SIG-M5 (cell line): ENCODE results near the gene LYST.
"Not testable (repeated sequence)": the region's sequence is repeated elsewhere in the genome, so short reads cannot be mapped to it uniquely, and the experiment has no call there.

Source experiments
- DNase-seq: peaks from one replicate; lab custom pipeline; 2025; lab: John Stamatoyannopoulos, UW

Gene LYST

GRCh38 chr1:235757587-235758096 lies 109.1 kb downstream of the LYST start:
- DNase-seq, result no peak

- DNase-seq, result not testable (repeated sequence)
These were observed 112.5 kb downstream of the LYST start for GRCh38 chr1:235754186-235754585.

GRCh38 chr1:235749755-235750300 lies 116.9 kb downstream of the LYST start:
- no peak for DNase-seq

GRCh38 chr1:235748747-235749146 lies 118.0 kb downstream of the LYST start:
- DNase-seq, result no peak

GRCh38 chr1:235746245-235746644 lies 120.5 kb downstream of the LYST start:
- DNase-seq, result no peak

GRCh38 chr1:235745503-235746136 lies 121.1 kb downstream of the LYST start:
- DNase-seq, result no peak

- DNase-seq, result no peak
These were observed 123.6 kb downstream of the LYST start for GRCh38 chr1:235742914-235743599.

GRCh38 chr1:235741294-235741693 lies 125.4 kb downstream of the LYST start:
- DNase-seq, result no peak

GRCh38 chr1:235739631-235740030 lies 127.1 kb downstream of the LYST start:
- no peak for DNase-seq

GRCh38 chr1:235739124-235739523 lies 127.6 kb downstream of the LYST start:
- no peak for DNase-seq

GRCh38 chr1:235737751-235738150 lies 129.0 kb downstream of the LYST start:
- DNase-seq, result no peak

- no peak for DNase-seq
These were observed 130.4 kb downstream of the LYST start for GRCh38 chr1:235736263-235736662.

GRCh38 chr1:235735621-235736020 lies 131.1 kb downstream of the LYST start:
- no peak for DNase-seq

GRCh38 chr1:235734335-235734734 lies 132.4 kb downstream of the LYST start:
- DNase-seq, result no peak

GRCh38 chr1:235730007-235730406 lies 136.7 kb downstream of the LYST start:
- DNase-seq, result no peak

GRCh38 chr1:235726557-235726956 lies 140.1 kb downstream of the LYST start:
- no peak for DNase-seq

GRCh38 chr1:235725434-235725833 lies 141.3 kb downstream of the LYST start:
- no peak for DNase-seq

GRCh38 chr1:235724730-235725129 lies 142.0 kb downstream of the LYST start:
- no peak for DNase-seq

- DNase-seq, result no peak
These were observed 143.8 kb downstream of the LYST start for GRCh38 chr1:235722858-235723257.

GRCh38 chr1:235721982-235722381 lies 144.7 kb downstream of the LYST start:
- no peak for DNase-seq

- DNase-seq, result no peak
These were observed 146.2 kb downstream of the LYST start for GRCh38 chr1:235720544-235720943.

GRCh38 chr1:235714205-235714897 lies 152.4 kb downstream of the LYST start:
- no peak for DNase-seq

GRCh38 chr1:235712812-235713211 lies 153.9 kb downstream of the LYST start:
- no peak for DNase-seq
